CD4-positive, alpha-beta T cell treated with Interleukin-15 for 4 hours (primary cell): ENCODE data around the gene GLDN.

Experiments used
- DNase-seq: peaks from one replicate; pipeline ENCODE4 v3.0.0-alpha.2; 2020; ENCODE audit warnings: low spot score

GLDN gene

GRCh38 chr15:51356983-51357382 is 15.5 kb downstream of the GLDN start:
- DNase-seq, result no peak

- DNase-seq, result no peak
These were observed 18.5 kb downstream of the GLDN start for GRCh38 chr15:51359981-51360380.

GRCh38 chr15:51363383-51363782 is 21.9 kb downstream of the GLDN start:
- no peak for DNase-seq

GRCh38 chr15:51365417-51365816 is 24.0 kb downstream of the GLDN start:
- no peak for DNase-seq

- DNase-seq, result no peak
These were observed 24.6 kb downstream of the GLDN start for GRCh38 chr15:51366071-51366470.

GRCh38 chr15:51366920-51367319 is 25.5 kb downstream of the GLDN start:
- no peak for DNase-seq

- DNase-seq, result no peak
These were observed 26.0 kb downstream of the GLDN start for GRCh38 chr15:51367322-51367976.

GRCh38 chr15:51368307-51368706 is 26.9 kb downstream of the GLDN start:
- DNase-seq, result no peak

- DNase-seq, result no peak
These were observed 27.4 kb downstream of the GLDN start for GRCh38 chr15:51368751-51369450.

GRCh38 chr15:51369451-51369761 is 28.0 kb downstream of the GLDN start:
- DNase-seq, result no peak

- DNase-seq, result no peak
These were observed 29.8 kb downstream of the GLDN start for GRCh38 chr15:51371266-51371665.

GRCh38 chr15:51374131-51374530 is 32.7 kb downstream of the GLDN start:
- DNase-seq, result no peak

- DNase-seq, result no peak
These were observed 34.6 kb downstream of the GLDN start for GRCh38 chr15:51375966-51376640.

- DNase-seq, result no peak
These were observed 35.8 kb downstream of the GLDN start for GRCh38 chr15:51377038-51377786.

- no peak for DNase-seq
These were observed 37.0 kb downstream of the GLDN start for GRCh38 chr15:51378406-51378805.

- DNase-seq, result no peak
These were observed 37.9 kb downstream of the GLDN start for GRCh38 chr15:51379390-51379789.

- DNase-seq, result peak; percentile 16
These were observed 39.7 kb downstream of the GLDN start for GRCh38 chr15:51380999-51381806.

- no peak for DNase-seq
These were observed 41.3 kb downstream of the GLDN start for GRCh38 chr15:51382787-51383186.

GRCh38 chr15:51386029-51386428 is 44.6 kb downstream of the GLDN start:
- DNase-seq, result no peak

- DNase-seq, result no peak
These were observed 45.0 kb downstream of the GLDN start for GRCh38 chr15:51386486-51386885.

- no peak for DNase-seq
These were observed 45.7 kb downstream of the GLDN start for GRCh38 chr15:51386960-51387698.
